GM12878 (cell line): ENCODE results near the gene SLC5A6. TPM values are rescaled to one million over a fixed set of nuclear protein-coding genes. Genes with fewer than 3 reads are reported as not detected.

Experiments used
- ATAC-seq: fragments of 200-7000 bp; cut with Tn5 transposase; 3 replicates; pipeline ENCODE4 v1.9.1; 2020; ENCODE audit warnings: mild to moderate bottlenecking, moderate library complexity
- BruUV-seq: library from RNA; stranded (reverse); fragments of 400-500 nt; replicated peaks from 2 replicates; lab custom pipeline; 2021; lab: Mats Ljungman, UMichigan
- CTCF ChIA-PET: fragments of 300-600 bp; sonication (Branson Sonifier 250); formaldehyde crosslinking; extraction: SDS; loops from one replicate; lab custom pipeline; 2021; ENCODE audit warnings: inconsistent platforms; lab: Yijun Ruan, JAX
- POLR2A ChIA-PET: fragments of 350-600 bp; formaldehyde crosslinking; extraction: SDS; loops from one replicate; lab custom pipeline; 2021; ENCODE audit warnings: inconsistent platforms; lab: Charles Lee
- RAD21 ChIA-PET: fragments of 300-600 bp; sonication (Branson Sonifier 250); formaldehyde crosslinking; loops from one replicate; lab custom pipeline; 2023; ENCODE audit warnings: antibody characterized with exemption; ENCODE audit not compliant: unreplicated experiment; lab: Charles Lee
- SMC1A ChIA-PET: fragments of 300-600 bp; sonication (Branson Sonifier 250); formaldehyde crosslinking; loops from one replicate; lab custom pipeline; 2023; ENCODE audit not compliant: unreplicated experiment, uncharacterized antibody; lab: Charles Lee
- DNase-seq: peaks from one replicate; pipeline ENCODE4 v3.0.0-alpha.2; 2011; ENCODE audit warnings: low read depth, low spot score
- FAIRE-seq: peaks from 3 replicates; lab custom pipeline; 2011; peaks lifted over from hg19 to GRCh38; lab: Jason Lieb, UNC
- H2AFZ ChIP-seq: 2 replicates; pipeline ENCODE4 v1.6.0; 2011; ENCODE audit warnings: low read depth, low read length, control low read depth; ENCODE audit not compliant: control insufficient read depth
- H3K27ac ChIP-seq: 2 replicates; pipeline ENCODE4 v1.5.1; 2011; ENCODE audit warnings: control low read depth; ENCODE audit not compliant: control insufficient read depth, insufficient read depth
- H3K27me3 ChIP-seq, 2 experiments: replicated peaks in 1 of 2; 2 replicates each; pipeline versions ENCODE4 v1.6.0 to v1.6.1; 2011; ENCODE audit warnings: low read length in 1 of 2; ENCODE audit not compliant: control insufficient read depth in 2 of 2, insufficient read depth in 2 of 2
- H3K36me3 ChIP-seq, 2 experiments: 2 replicates each; pipeline ENCODE4 v1.5.1; 2011; ENCODE audit warnings: low read length in 1 of 2; ENCODE audit not compliant: control insufficient read depth in 2 of 2, insufficient read depth in 2 of 2
- H3K4me1 ChIP-seq: 2 replicates; pipeline ENCODE4 v1.6.1; 2011; ENCODE audit warnings: mild to moderate bottlenecking, low read length, moderate library complexity, mixed read lengths; ENCODE audit not compliant: control insufficient read depth, insufficient read depth
- H3K4me2 ChIP-seq: 2 replicates; pipeline ENCODE4 v1.6.0; 2011; ENCODE audit warnings: control low read depth; ENCODE audit not compliant: control insufficient read depth, insufficient read depth
- H3K4me3 ChIP-seq: fragments of 200-600 bp; sonication (generic); 2 replicates; pipeline ENCODE4 v1.5.1; 2016
- H3K79me2 ChIP-seq: 2 replicates; pipeline ENCODE4 v1.6.0; 2011; ENCODE audit warnings: low read length; ENCODE audit not compliant: control insufficient read depth, insufficient read depth
- H3K9ac ChIP-seq: 2 replicates; pipeline ENCODE4 v1.8.0; 2011; ENCODE audit warnings: low read length, control low read depth, mixed read lengths; ENCODE audit not compliant: control insufficient read depth, insufficient read depth
- H3K9me3 ChIP-seq: replicated peaks from 3 replicates; pipeline ENCODE4 v1.5.1; 2011; ENCODE audit warnings: mild to moderate bottlenecking, low read length; ENCODE audit not compliant: control insufficient read depth, insufficient read depth
- H4K20me1 ChIP-seq: 2 replicates; pipeline ENCODE4 v1.6.0; 2011; ENCODE audit not compliant: control insufficient read depth, insufficient read depth
- ATF7 ChIP-seq: fragments of 450-650 bp; IDR thresholded peaks from 2 replicates; pipeline ENCODE4 v1.6.1; 2016; ENCODE audit warnings: low read depth, mild to moderate bottlenecking
- CBX3 ChIP-seq: fragments of 200-600 bp; sonication (generic); IDR thresholded peaks from 2 replicates; pipeline ENCODE4 v1.6.1; 2016; ENCODE audit warnings: low read depth, borderline replicate concordance
- RCOR1 ChIP-seq: conservative IDR thresholded peaks from 2 replicates; pipeline ENCODE4 v1.6.1; 2012; ENCODE audit warnings: low read depth, low read length, improper control_type of control experiment
- TARDBP ChIP-seq: IDR thresholded peaks from 2 replicates; pipeline ENCODE4 v1.6.1; 2016; ENCODE audit warnings: borderline replicate concordance
- WGBS: methylation state at CpG from one replicate; pipeline ENCODE4 v1.1.6; 2016; ENCODE audit warnings: low lambda C conversion rate; ENCODE audit not compliant: insufficient replicate concordance, insufficient coverage; ENCODE audit errors: missing lambda C conversion rate; 5-methylcytosine and 5-hydroxymethylcytosine counted together
- in situ Hi-C: fragments of 300-500 bp; cut with MboI; formaldehyde crosslinking; loops from 9 replicates; pipeline ENCODE4 v1.14.3; 2018; ENCODE audit warnings: mixed read lengths
- intact Hi-C: fragments of 100-400 bp; cut with micrococcal nuclease; formaldehyde crosslinking; loops from one replicate; pipeline ENCODE4 v1.14.2; 2022; ENCODE audit not compliant: unreplicated experiment
- polyA plus RNA-seq, 11 experiments: library from polyadenylated mRNA; depleted of rRNA in 4 of 11; unstranded in 6 of 11; stranded (reverse) in 5 of 11; fragments of >200 nt; fragmentation: Nextera tagmentation in 4 of 11; fragmentation: Illumina TruSeq in 1 of 11; extraction: Ambion mirVana in 4 of 11; extraction: Trizol in 1 of 11; gene quantifications; 1 replicate in 1 of 11; 2 replicates in 10 of 11; pipeline versions ENCODE4 v1.2.1 to v1.2.3, GENCODE V29; 2011 to 2016; ENCODE audit warnings: inconsistent platforms in 2 of 11, missing spikeins in 2 of 11, low read depth in 1 of 11
- total RNA-seq, 4 experiments: library from RNA; depleted of rRNA in 3 of 4; stranded (reverse); fragments of >200 nt in 3 of 4; fragmentation: Illumina TruSeq in 1 of 4; extraction: Trizol in 1 of 4; gene quantifications; 2 replicates each; pipeline versions ENCODE4 v1.2.1 to v1.2.3, GENCODE V29; 2013 to 2021
- TF ChIP-seq, protein P1 (sequence below): fragments of 450-650 bp; formaldehyde crosslinking; IDR thresholded peaks from 2 replicates; pipeline ENCODE4 v1.4.0; 2022; ENCODE audit warnings: mild to moderate bottlenecking, moderate library complexity
- TF ChIP-seq, protein P2 (sequence below): fragments of 450-650 bp; IDR thresholded peaks from 2 replicates; pipeline ENCODE4 v1.6.1; 2017; ENCODE audit warnings: mild to moderate bottlenecking
- TF ChIP-seq, protein P3 (sequence below): fragments of 450-650 bp; formaldehyde crosslinking; IDR thresholded peaks from 2 replicates; pipeline ENCODE4 v1.5.0; 2022; ENCODE audit warnings: mild to moderate bottlenecking, missing genetic modification characterization
- TF ChIP-seq, protein P4 (sequence below): fragments of 450-650 bp; formaldehyde crosslinking; IDR thresholded peaks from 2 replicates; pipeline ENCODE4 v1.4.0; 2020; ENCODE audit warnings: mild to moderate bottlenecking, moderate library complexity

SLC5A6 gene
- total and polyA plus RNA-seq, 10 of the 15 experiments (the other 5 are each of a cell fraction or from before 2014, with no cell fraction given), result 13.1 to 101 (median 55.3) TPM

DNA sequence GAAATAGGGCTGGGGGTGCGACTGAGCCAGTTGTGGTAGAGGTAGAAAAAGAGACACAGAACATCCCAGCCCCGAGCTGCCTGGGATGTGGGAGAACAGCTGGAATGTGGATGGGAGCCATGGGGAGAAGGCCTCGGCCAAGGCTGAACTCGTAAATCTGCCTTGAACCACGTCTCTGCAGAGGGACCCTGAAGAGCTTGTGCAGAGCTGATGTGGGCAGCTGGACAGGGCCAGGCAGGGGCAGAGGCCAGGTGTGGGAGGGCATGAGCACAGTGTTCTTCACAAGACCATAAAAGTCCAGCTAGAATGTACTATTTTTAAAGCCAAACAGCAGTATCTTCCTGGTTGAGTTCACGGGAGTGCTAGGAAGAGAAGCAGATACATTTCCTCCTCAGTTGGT is 57.6 kb downstream of the SLC5A6 start (continued):
- TF ChIP-seq, protein P1, sequence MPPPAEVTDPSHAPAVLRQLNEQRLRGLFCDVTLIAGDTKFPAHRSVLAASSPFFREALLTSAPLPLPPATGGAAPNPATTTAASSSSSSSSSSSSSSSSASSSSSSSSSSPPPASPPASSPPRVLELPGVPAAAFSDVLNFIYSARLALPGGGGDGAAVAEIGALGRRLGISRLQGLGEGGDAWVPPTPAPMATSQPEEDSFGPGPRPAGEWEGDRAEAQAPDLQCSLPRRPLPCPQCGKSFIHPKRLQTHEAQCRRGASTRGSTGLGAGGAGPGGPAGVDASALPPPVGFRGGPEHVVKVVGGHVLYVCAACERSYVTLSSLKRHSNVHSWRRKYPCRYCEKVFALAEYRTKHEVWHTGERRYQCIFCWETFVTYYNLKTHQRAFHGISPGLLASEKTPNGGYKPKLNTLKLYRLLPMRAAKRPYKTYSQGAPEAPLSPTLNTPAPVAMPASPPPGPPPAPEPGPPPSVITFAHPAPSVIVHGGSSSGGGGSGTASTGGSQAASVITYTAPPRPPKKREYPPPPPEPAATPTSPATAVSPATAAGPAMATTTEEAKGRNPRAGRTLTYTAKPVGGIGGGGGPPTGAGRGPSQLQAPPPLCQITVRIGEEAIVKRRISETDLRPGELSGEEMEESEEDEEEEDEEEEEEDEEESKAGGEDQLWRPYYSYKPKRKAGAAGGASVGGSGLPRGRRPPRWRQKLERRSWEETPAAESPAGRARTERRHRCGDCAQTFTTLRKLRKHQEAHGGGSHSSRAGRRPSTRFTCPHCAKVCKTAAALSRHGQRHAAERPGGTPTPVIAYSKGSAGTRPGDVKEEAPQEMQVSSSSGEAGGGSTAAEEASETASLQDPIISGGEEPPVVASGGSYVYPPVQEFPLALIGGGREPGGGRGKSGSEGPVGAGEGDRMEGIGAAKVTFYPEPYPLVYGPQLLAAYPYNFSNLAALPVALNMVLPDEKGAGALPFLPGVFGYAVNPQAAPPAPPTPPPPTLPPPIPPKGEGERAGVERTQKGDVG, result no peak
- TF ChIP-seq, protein P2, sequence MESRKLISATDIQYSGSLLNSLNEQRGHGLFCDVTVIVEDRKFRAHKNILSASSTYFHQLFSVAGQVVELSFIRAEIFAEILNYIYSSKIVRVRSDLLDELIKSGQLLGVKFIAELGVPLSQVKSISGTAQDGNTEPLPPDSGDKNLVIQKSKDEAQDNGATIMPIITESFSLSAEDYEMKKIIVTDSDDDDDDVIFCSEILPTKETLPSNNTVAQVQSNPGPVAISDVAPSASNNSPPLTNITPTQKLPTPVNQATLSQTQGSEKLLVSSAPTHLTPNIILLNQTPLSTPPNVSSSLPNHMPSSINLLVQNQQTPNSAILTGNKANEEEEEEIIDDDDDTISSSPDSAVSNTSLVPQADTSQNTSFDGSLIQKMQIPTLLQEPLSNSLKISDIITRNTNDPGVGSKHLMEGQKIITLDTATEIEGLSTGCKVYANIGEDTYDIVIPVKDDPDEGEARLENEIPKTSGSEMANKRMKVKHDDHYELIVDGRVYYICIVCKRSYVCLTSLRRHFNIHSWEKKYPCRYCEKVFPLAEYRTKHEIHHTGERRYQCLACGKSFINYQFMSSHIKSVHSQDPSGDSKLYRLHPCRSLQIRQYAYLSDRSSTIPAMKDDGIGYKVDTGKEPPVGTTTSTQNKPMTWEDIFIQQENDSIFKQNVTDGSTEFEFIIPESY, result no peak

DNA sequence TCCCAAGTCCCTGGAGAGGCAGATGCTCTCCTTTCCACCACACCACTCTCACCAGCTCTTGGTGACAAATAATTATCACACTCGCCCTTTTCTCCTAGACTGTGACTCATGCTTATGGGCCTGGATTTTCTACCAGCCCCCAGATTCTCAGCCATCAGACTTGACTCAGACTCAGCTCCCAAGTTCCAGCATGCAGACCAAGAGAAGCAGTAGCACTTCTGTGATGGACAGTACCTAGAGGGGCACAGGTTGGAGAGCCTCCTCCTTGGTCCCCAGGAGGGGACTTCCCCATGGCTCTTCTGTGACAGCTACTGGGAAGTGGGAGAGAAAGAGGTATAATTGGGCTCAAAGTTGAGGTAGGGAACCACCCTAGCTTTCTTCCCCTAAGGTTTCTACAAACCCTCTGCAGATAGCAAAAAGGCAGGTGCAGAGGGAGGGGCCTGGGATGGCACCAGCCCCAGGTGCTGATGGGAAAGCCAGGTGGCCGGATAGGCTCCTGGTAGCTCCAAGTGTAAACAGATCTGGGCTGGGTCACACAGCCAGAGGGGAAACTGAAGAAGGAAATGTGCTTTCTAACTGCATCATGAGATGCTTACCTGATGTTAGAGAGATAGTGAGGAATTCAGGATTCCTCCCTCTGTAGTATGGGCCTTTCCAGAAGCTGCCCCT is 59.1 kb downstream of the SLC5A6 start:
- no peak overlapping the region for H2AFZ ChIP-seq
- no peaks in the 10 kb centered on the region for H3K4me1 ChIP-seq
- no peak for TF ChIP-seq ATF7
- TF ChIP-seq, protein P3, sequence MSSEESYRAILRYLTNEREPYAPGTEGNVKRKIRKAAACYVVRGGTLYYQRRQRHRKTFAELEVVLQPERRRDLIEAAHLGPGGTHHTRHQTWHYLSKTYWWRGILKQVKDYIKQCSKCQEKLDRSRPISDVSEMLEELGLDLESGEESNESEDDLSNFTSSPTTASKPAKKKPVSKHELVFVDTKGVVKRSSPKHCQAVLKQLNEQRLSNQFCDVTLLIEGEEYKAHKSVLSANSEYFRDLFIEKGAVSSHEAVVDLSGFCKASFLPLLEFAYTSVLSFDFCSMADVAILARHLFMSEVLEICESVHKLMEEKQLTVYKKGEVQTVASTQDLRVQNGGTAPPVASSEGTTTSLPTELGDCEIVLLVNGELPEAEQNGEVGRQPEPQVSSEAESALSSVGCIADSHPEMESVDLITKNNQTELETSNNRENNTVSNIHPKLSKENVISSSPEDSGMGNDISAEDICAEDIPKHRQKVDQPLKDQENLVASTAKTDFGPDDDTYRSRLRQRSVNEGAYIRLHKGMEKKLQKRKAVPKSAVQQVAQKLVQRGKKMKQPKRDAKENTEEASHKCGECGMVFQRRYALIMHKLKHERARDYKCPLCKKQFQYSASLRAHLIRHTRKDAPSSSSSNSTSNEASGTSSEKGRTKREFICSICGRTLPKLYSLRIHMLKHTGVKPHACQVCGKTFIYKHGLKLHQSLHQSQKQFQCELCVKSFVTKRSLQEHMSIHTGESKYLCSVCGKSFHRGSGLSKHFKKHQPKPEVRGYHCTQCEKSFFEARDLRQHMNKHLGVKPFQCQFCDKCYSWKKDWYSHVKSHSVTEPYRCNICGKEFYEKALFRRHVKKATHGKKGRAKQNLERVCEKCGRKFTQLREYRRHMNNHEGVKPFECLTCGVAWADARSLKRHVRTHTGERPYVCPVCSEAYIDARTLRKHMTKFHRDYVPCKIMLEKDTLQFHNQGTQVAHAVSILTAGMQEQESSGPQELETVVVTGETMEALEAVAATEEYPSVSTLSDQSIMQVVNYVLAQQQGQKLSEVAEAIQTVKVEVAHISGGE (CRISPR knock-in tag), result no peak
- no peak for TF ChIP-seq TARDBP
- TF ChIP-seq, protein P4, sequence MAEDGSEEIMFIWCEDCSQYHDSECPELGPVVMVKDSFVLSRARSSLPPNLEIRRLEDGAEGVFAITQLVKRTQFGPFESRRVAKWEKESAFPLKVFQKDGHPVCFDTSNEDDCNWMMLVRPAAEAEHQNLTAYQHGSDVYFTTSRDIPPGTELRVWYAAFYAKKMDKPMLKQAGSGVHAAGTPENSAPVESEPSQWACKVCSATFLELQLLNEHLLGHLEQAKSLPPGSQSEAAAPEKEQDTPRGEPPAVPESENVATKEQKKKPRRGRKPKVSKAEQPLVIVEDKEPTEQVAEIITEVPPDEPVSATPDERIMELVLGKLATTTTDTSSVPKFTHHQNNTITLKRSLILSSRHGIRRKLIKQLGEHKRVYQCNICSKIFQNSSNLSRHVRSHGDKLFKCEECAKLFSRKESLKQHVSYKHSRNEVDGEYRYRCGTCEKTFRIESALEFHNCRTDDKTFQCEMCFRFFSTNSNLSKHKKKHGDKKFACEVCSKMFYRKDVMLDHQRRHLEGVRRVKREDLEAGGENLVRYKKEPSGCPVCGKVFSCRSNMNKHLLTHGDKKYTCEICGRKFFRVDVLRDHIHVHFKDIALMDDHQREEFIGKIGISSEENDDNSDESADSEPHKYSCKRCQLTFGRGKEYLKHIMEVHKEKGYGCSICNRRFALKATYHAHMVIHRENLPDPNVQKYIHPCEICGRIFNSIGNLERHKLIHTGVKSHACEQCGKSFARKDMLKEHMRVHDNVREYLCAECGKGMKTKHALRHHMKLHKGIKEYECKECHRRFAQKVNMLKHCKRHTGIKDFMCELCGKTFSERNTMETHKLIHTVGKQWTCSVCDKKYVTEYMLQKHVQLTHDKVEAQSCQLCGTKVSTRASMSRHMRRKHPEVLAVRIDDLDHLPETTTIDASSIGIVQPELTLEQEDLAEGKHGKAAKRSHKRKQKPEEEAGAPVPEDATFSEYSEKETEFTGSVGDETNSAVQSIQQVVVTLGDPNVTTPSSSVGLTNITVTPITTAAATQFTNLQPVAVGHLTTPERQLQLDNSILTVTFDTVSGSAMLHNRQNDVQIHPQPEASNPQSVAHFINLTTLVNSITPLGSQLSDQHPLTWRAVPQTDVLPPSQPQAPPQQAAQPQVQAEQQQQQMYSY (CRISPR knock-in tag), result no peak
- TF ChIP-seq CBX3, result no peak
- TF ChIP-seq RCOR1, result no peak

More for the DNA sequence above, 59.1 kb downstream of the SLC5A6 start:
- BruUV-seq, result no TSS peak
- DNase-seq (no peak), ATAC-seq (no peak), FAIRE-seq (no peak)
- 29% methylated on average over 2 of the region's 2 CpGs for WGBS
- no peaks in the 10 kb centered on the region for H3K36me3 ChIP-seq
- H3K27me3 ChIP-seq, result no peaks in the 10 kb centered on the region; a peak in 1 of 4 replicates
- intact Hi-C loops, result no loop called here
- H3K9me3 ChIP-seq, result no peaks in the 10 kb centered on the region
- no peak overlapping the region for H3K27ac ChIP-seq
- H3K79me2 ChIP-seq, result no peaks in the 10 kb centered on the region
- no peak overlapping the region for H3K9ac ChIP-seq
- no peaks in the 10 kb centered on the region for H4K20me1 ChIP-seq
- H3K4me2 ChIP-seq, result no peak overlapping the region
- ChIA-PET CTCF (interaction anchor here (1.2 to 2.9 kb wide), 3 partner anchors 96 to 148 kb away, joined by 3 to 7 read pairs (median 4); no protein-coding TSS in a partner anchor), SMC1A (interaction anchor here (0.6 to 2.2 kb wide), 3 partner anchors 38 to 151 kb away, joined by 3 to 10 read pairs (median 3); no protein-coding TSS in a partner anchor), RAD21 (interaction anchor here (2.0 kb wide), 1 partner anchor 54 kb away, joined by 7 read pairs; no protein-coding TSS in a partner anchor), POLR2A (interaction anchor here (0.5 to 0.8 kb wide), 3 partner anchors 9 to 44 kb away, joined by 3 to 5 read pairs (median 4); no protein-coding TSS in a partner anchor)
- H3K4me3 ChIP-seq, result no peak overlapping the region
- in situ Hi-C loops, result no loop called here
